IMR-90 (cell line): ENCODE results near the gene CHN1. TPM values are rescaled to one million over a fixed set of nuclear protein-coding genes. Genes with fewer than 3 reads are reported as not detected.

Experiments
- ATAC-seq: fragments of 200-7000 bp; cut with Tn5 transposase; 2 replicates; pipeline ENCODE4 v1.9.1; 2020; ENCODE audit warnings: low read depth, mild to moderate bottlenecking, moderate library complexity
- BruUV-seq: library from RNA; stranded (reverse); fragments of 400-500 nt; replicated peaks from 2 replicates; lab custom pipeline; 2021; lab: Mats Ljungman, UMichigan
- CTCF ChIA-PET: fragments of 300-600 bp; formaldehyde crosslinking; extraction: SDS; loops from one replicate; lab custom pipeline; 2021; ENCODE audit warnings: antibody characterized with exemption; lab: Yijun Ruan, JAX
- POLR2A ChIA-PET: fragments of 300-600 bp; sonication (Branson Sonifier 250); formaldehyde crosslinking; loops from one replicate; lab custom pipeline; 2022; ENCODE audit warnings: antibody characterized with exemption; ENCODE audit not compliant: unreplicated experiment; lab: Charles Lee
- DNase-seq: peaks from one replicate; pipeline ENCODE4 v3.0.0; 2013
- H2AFZ ChIP-seq: replicated peaks from 2 replicates; pipeline ENCODE3; 2013; ENCODE audit warnings: low read length, mild to moderate bottlenecking; ENCODE audit not compliant: poor library complexity
- H2AK5ac ChIP-seq: 2 replicates; pipeline ENCODE4 v1.6.1; 2013; ENCODE audit warnings: low read depth, low read length, inconsistent platforms
- H2AK9ac ChIP-seq: replicated peaks from 2 replicates; pipeline ENCODE3; 2013; ENCODE audit warnings: mild to moderate bottlenecking, low read depth, low read length, moderate library complexity; ENCODE audit not compliant: poor library complexity
- H2BK120ac ChIP-seq: 2 replicates; pipeline ENCODE4 v1.6.1; 2013; ENCODE audit warnings: low read depth, low read length, inconsistent platforms
- H2BK15ac ChIP-seq: 3 replicates; pipeline ENCODE4 v1.6.1; 2013; ENCODE audit warnings: low read depth, low read length, inconsistent platforms
- H2BK20ac ChIP-seq: 2 replicates; pipeline ENCODE4 v1.6.1; 2013; ENCODE audit warnings: low read depth, mild to moderate bottlenecking, inconsistent platforms, low read length, moderate library complexity
- H2BK5ac ChIP-seq: 2 replicates; pipeline ENCODE4 v1.6.1; 2013; ENCODE audit warnings: mild to moderate bottlenecking, low read depth, low read length, inconsistent platforms; ENCODE audit not compliant: poor library complexity, severe bottlenecking
- H3K14ac ChIP-seq: replicated peaks from 2 replicates; pipeline ENCODE4 v1.6.1; 2013; ENCODE audit warnings: low read depth, low read length, inconsistent platforms
- H3K18ac ChIP-seq: 2 replicates; pipeline ENCODE4 v1.6.1; 2013; ENCODE audit warnings: low read depth, low read length, control low read depth
- H3K23ac ChIP-seq: 2 replicates; pipeline ENCODE4 v1.6.1; 2013; ENCODE audit warnings: low read depth, low read length, inconsistent platforms
- H3K27ac ChIP-seq: 2 replicates; pipeline ENCODE4 v1.5.1; 2013; ENCODE audit warnings: mild to moderate bottlenecking, control low read depth, low read length; ENCODE audit not compliant: insufficient read depth
- H3K27me3 ChIP-seq: 2 replicates; pipeline ENCODE4 v1.6.1; 2013; ENCODE audit warnings: low read length; ENCODE audit not compliant: control insufficient read depth, insufficient read depth
- H3K36me3 ChIP-seq: 2 replicates; pipeline ENCODE4 v1.6.1; 2013; ENCODE audit warnings: low read length, mixed read lengths; ENCODE audit not compliant: control insufficient read depth, insufficient read depth
- H3K4ac ChIP-seq: 2 replicates; pipeline ENCODE4 v1.6.1; 2013; ENCODE audit warnings: low read depth, low read length, inconsistent platforms
- H3K4me1 ChIP-seq: 2 replicates; pipeline ENCODE4 v1.6.1; 2013; ENCODE audit warnings: low read length, mixed read lengths; ENCODE audit not compliant: control insufficient read depth, insufficient read depth
- H3K4me2 ChIP-seq: 2 replicates; pipeline ENCODE4 v1.6.1; 2013; ENCODE audit warnings: low read depth, mild to moderate bottlenecking, control low read depth, low read length, moderate library complexity
- H3K4me3 ChIP-seq: 2 replicates; pipeline ENCODE4 v1.5.1; 2013; ENCODE audit warnings: low read depth, mild to moderate bottlenecking, control low read depth, low read length, moderate library complexity; ENCODE audit not compliant: insufficient read depth
- H3K56ac ChIP-seq: 2 replicates; pipeline ENCODE4 v1.6.1; 2013; ENCODE audit warnings: low read length, inconsistent platforms; ENCODE audit not compliant: insufficient read depth; ENCODE audit errors: extremely low read depth
- H3K79me1 ChIP-seq, 2 experiments: 2 replicates each; pipeline ENCODE4 v1.6.1; 2013; ENCODE audit warnings: low read length in 2 of 2, inconsistent platforms in 1 of 2, low read depth in 1 of 2
- H3K9ac ChIP-seq: 2 replicates; pipeline ENCODE4 v1.6.1; 2013; ENCODE audit warnings: low read depth, low read length, control low read depth
- H3K9me1 ChIP-seq: 2 replicates; pipeline ENCODE4 v1.6.1; 2013; ENCODE audit warnings: low read length, inconsistent platforms; ENCODE audit not compliant: insufficient read depth
- H3K9me3 ChIP-seq: 2 replicates; pipeline ENCODE4 v1.6.1; 2013; ENCODE audit warnings: low read length; ENCODE audit not compliant: control insufficient read depth, insufficient read depth
- H4K20me1 ChIP-seq: 2 replicates; pipeline ENCODE4 v1.6.1; 2013; ENCODE audit warnings: low read length, inconsistent platforms; ENCODE audit not compliant: insufficient read depth
- H4K5ac ChIP-seq: 2 replicates; pipeline ENCODE4 v1.6.1; 2013; ENCODE audit warnings: mild to moderate bottlenecking, low read depth, low read length, control low read depth
- H4K8ac ChIP-seq, 2 experiments: 2 replicates each; pipeline ENCODE4 v1.6.1; 2013; ENCODE audit warnings: low read depth in 2 of 2, low read length in 2 of 2, control low read depth in 1 of 2, inconsistent platforms in 1 of 2
- H4K91ac ChIP-seq: 2 replicates; pipeline ENCODE4 v1.6.1; 2013; ENCODE audit warnings: low read depth, low read length, inconsistent platforms; ENCODE audit not compliant: insufficient read depth
- BHLHE40 ChIP-seq: fragments of 150-350 bp; IDR thresholded peaks from 2 replicates; pipeline ENCODE4 v1.6.1; 2016; ENCODE audit warnings: mild to moderate bottlenecking, low read depth, low read length
- CEBPB ChIP-seq: IDR thresholded peaks from 2 replicates; pipeline ENCODE4 v1.6.1; 2012; ENCODE audit warnings: low read depth, low read length, improper control_type of control experiment
- CHD1 ChIP-seq: IDR thresholded peaks from 2 replicates; pipeline ENCODE4 v1.6.1; 2012; ENCODE audit warnings: low read depth, low read length, improper control_type of control experiment
- CTCF ChIP-seq: conservative IDR thresholded peaks from 2 replicates; pipeline ENCODE4 v1.5.1; 2012; ENCODE audit warnings: mild to moderate bottlenecking, low read depth, low read length, improper control_type of control experiment
- ELK1 ChIP-seq: fragments of 150-350 bp; IDR thresholded peaks from 2 replicates; pipeline ENCODE4 v1.6.1; 2016; ENCODE audit warnings: low read depth, mild to moderate bottlenecking, low read length, moderate library complexity, borderline replicate concordance
- FOS ChIP-seq: fragments of 150-350 bp; IDR thresholded peaks from 2 replicates; pipeline ENCODE4 v1.6.1; 2016; ENCODE audit warnings: low read depth, low read length
- MAFK ChIP-seq: IDR thresholded peaks from 2 replicates; pipeline ENCODE4 v1.6.1; 2012; ENCODE audit warnings: low read depth, low read length, improper control_type of control experiment
- MAZ ChIP-seq: IDR thresholded peaks from 2 replicates; pipeline ENCODE4 v1.6.1; 2012; ENCODE audit warnings: low read depth, mild to moderate bottlenecking, low read length, improper control_type of control experiment, moderate library complexity, borderline replicate concordance
- MXI1 ChIP-seq: IDR thresholded peaks from 2 replicates; pipeline ENCODE4 v1.6.1; 2012; ENCODE audit warnings: low read depth, mild to moderate bottlenecking, low read length, moderate library complexity, borderline replicate concordance
- NFE2L2 ChIP-seq: fragments of 150-350 bp; IDR thresholded peaks from 2 replicates; pipeline ENCODE4 v1.6.1; 2016; ENCODE audit warnings: low read depth, mild to moderate bottlenecking, low read length
- POLR2A ChIP-seq: IDR thresholded peaks from 2 replicates; pipeline ENCODE4 v1.6.1; 2012; ENCODE audit warnings: mild to moderate bottlenecking, low read depth, low read length
- RCOR1 ChIP-seq: IDR thresholded peaks from 2 replicates; pipeline ENCODE4 v1.6.1; 2012; ENCODE audit warnings: mild to moderate bottlenecking, low read length, improper control_type of control experiment; ENCODE audit not compliant: insufficient replicate concordance
- RFX5 ChIP-seq: IDR thresholded peaks from 2 replicates; pipeline ENCODE4 v1.8.0; 2012; ENCODE audit warnings: low read depth, mild to moderate bottlenecking, low read length, moderate library complexity
- SMC3 ChIP-seq: fragments of 150-350 bp; IDR thresholded peaks from 2 replicates; pipeline ENCODE4 v1.6.1; 2016; ENCODE audit warnings: low read depth, mild to moderate bottlenecking, antibody characterized with exemption, low read length, moderate library complexity
- USF2 ChIP-seq: fragments of 150-350 bp; IDR thresholded peaks from 2 replicates; pipeline ENCODE4 v1.6.1; 2017; ENCODE audit warnings: mild to moderate bottlenecking, antibody characterized with exemption, low read length, low read depth
- WGBS, 2 experiments: methylation state at CpG; one replicate each; pipeline versions ENCODE4 v1.1.5 to v1.1.7; 2013; ENCODE audit warnings: missing lambda C conversion rate in 2 of 2; ENCODE audit not compliant: insufficient read length in 1 of 2; ENCODE audit errors: extremely low coverage in 2 of 2; 5-methylcytosine and 5-hydroxymethylcytosine counted together
- dilution Hi-C: fragments of 300-500 bp; cut with HindIII; formaldehyde crosslinking; loops from one replicate; pipeline ENCODE4 v1.14.3; 2018; ENCODE audit warnings: low sequenced_read_pairs; ENCODE audit not compliant: unreplicated experiment
- in situ Hi-C: fragments of 300-500 bp; cut with MboI; formaldehyde crosslinking; loops from 3 replicates; pipeline ENCODE4 v1.14.3; 2019; ENCODE audit warnings: low sequenced_read_pairs, inconsistent platforms, mixed read lengths
- intact Hi-C: fragments of 100-400 bp; cut with micrococcal nuclease; formaldehyde crosslinking; loops from 2 replicates; pipeline ENCODE4 v1.10.0; 2022
- polyA plus RNA-seq, 3 experiments: library from polyadenylated mRNA; depleted of rRNA; stranded (reverse); fragments of >200 nt; gene quantifications; 2 replicates each; pipeline ENCODE4 v1.2.3, GENCODE V29; 2012; ENCODE audit warnings: low replicate concordance in 1 of 3
- total RNA-seq: library from RNA; depleted of rRNA; stranded (reverse); fragments of >200 nt; gene quantifications from 2 replicates; pipeline ENCODE4 v1.2.3, GENCODE V29; 2012

CHN1 gene
- total and polyA plus RNA-seq, 2 of the 4 experiments (the other 2 are of a cell fraction): 58.4 to 66.9 TPM

GRCh38 chr2:175019566-175020327 lies 14.6 kb upstream of the CHN1 start:
- Histone ChIP-seq H3K23ac (no peak overlapping the region), H3K9ac (no peak overlapping the region)
- no peak for DNase-seq
- TF ChIP-seq CHD1: no peak
- TF ChIP-seq BHLHE40: no peak
- TF ChIP-seq POLR2A: no peak
- TF ChIP-seq MXI1: no peak
- TF ChIP-seq SMC3: no peak
- TF ChIP-seq RCOR1: no peak
- no peak for TF ChIP-seq USF2
- TF ChIP-seq MAFK: no peak
- no peak for TF ChIP-seq ELK1
- no peak for TF ChIP-seq CTCF
- no peak for TF ChIP-seq MAZ
- no peak for TF ChIP-seq NFE2L2
- no peak for TF ChIP-seq CEBPB
- no peak for TF ChIP-seq FOS
- no peak for TF ChIP-seq RFX5

More at GRCh38 chr2:175019566-175020327, 14.6 kb upstream of the CHN1 start:
- Histone ChIP-seq H4K20me1 (no peaks in the 10 kb centered on the region), H3K56ac (no peak overlapping the region), H3K79me1 (no peaks in the 10 kb centered on the region), H3K9me1 (no peaks in the 10 kb centered on the region), H3K4me3 (no peak overlapping the region), H3K9me3 (no peaks in the 10 kb centered on the region), H3K27me3 (no peaks in the 10 kb centered on the region), H3K14ac (no peak overlapping the region), H3K4me2 (no peak overlapping the region), H4K91ac (no peak overlapping the region), H3K4ac (no peak overlapping the region), H2AK5ac (no peak overlapping the region), H2AFZ (no peak overlapping the region), H3K4me1 (no peaks in the 10 kb centered on the region), H3K18ac (no peak overlapping the region), H2BK120ac (no peak overlapping the region), H2BK15ac (no peak overlapping the region), H2AK9ac (no peak overlapping the region), H2BK20ac (no peak overlapping the region), H2BK5ac (no peak overlapping the region), H4K5ac (no peak overlapping the region), H4K8ac (no peak overlapping the region), H3K36me3 (no peaks in the 10 kb centered on the region), H3K27ac (no peak overlapping the region)
- dilution Hi-C loops (no loop called here), intact Hi-C loops (no loop called here), in situ Hi-C loops (no loop called here)
- no TSS peak for BruUV-seq
- WGBS, 2 experiments: 100% methylated on average over 1 of the region's 2 CpGs; no CpG with 5 or more reads in 1 of the 2 experiments
- no peak for ATAC-seq
- CTCF ChIA-PET: interaction anchor here (0.7 to 1.0 kb wide), 2 partner anchors 10 to 11 kb away, joined by 3 to 5 read pairs; no protein-coding TSS in a partner anchor
- POLR2A ChIA-PET: no interaction called here
